NCI-H524 treated with DMSO at 0.1 percent for 48 hours (cell line): ENCODE measurements around the gene CYP8B1.
"Not testable (repeated sequence)": the region's sequence is repeated elsewhere in the genome, so short reads cannot be mapped to it uniquely, and the experiment has no call there.

Source experiments
- DNase-seq: peaks from one replicate; lab custom pipeline; 2025; lab: John Stamatoyannopoulos, UW

Gene CYP8B1

GRCh38 chr3:42884324-42884723 is 8.6 kb upstream of the CYP8B1 start:
- no peak for DNase-seq

GRCh38 chr3:42883251-42883930 is 7.7 kb upstream of the CYP8B1 start:
- not testable (repeated sequence) for DNase-seq

GRCh38 chr3:42880601-42881451 is 5.1 kb upstream of the CYP8B1 start:
- DNase-seq, result peak; percentile 61

GRCh38 chr3:42880183-42880582 is 4.5 kb upstream of the CYP8B1 start:
- DNase-seq, result no peak

GRCh38 chr3:42877881-42878280 is 2.2 kb upstream of the CYP8B1 start:
- DNase-seq, result no peak

- DNase-seq, result no peak
Measured at GRCh38 chr3:42876940-42877720, 1.5 kb upstream of the CYP8B1 start.

GRCh38 chr3:42876401-42876800 is 722 bp upstream of the CYP8B1 start:
- no peak for DNase-seq

- no peak for DNase-seq
Measured at GRCh38 chr3:42874749-42875148, 930 bp downstream of the CYP8B1 start.

- no peak for DNase-seq
Measured at GRCh38 chr3:42873221-42873982, 2.3 kb downstream of the CYP8B1 start.

GRCh38 chr3:42872718-42873117 is 3.0 kb downstream of the CYP8B1 start:
- DNase-seq, result no peak

GRCh38 chr3:42871592-42872196 is 4.0 kb downstream of the CYP8B1 start:
- no peak for DNase-seq

GRCh38 chr3:42868841-42869240 is 6.8 kb downstream of the CYP8B1 start:
- no peak for DNase-seq

GRCh38 chr3:42867138-42867537 is 8.5 kb downstream of the CYP8B1 start:
- DNase-seq, result no peak

GRCh38 chr3:42865256-42865655 is 10.4 kb downstream of the CYP8B1 start:
- DNase-seq, result no peak

GRCh38 chr3:42864321-42864950 is 11.2 kb downstream of the CYP8B1 start:
- DNase-seq, result no peak

GRCh38 chr3:42856544-42856943 is 19.1 kb downstream of the CYP8B1 start:
- no peak for DNase-seq

- no peak for DNase-seq
Measured at GRCh38 chr3:42855547-42856380, 19.9 kb downstream of the CYP8B1 start.

- no peak for DNase-seq
Measured at GRCh38 chr3:42855219-42855546, 20.5 kb downstream of the CYP8B1 start.

- no peak for DNase-seq
Measured at GRCh38 chr3:42853739-42854302, 21.9 kb downstream of the CYP8B1 start.

GRCh38 chr3:42853056-42853455 is 22.6 kb downstream of the CYP8B1 start:
- DNase-seq, result no peak
